ENCODE results near the gene TKT. TPM values are rescaled to one million over a fixed set of nuclear protein-coding genes. Genes with fewer than 3 reads are reported as not detected.
"Not testable (repeated sequence)": the region's sequence is repeated elsewhere in the genome, so short reads cannot be mapped to it uniquely, and the experiment has no call there.

TKT gene
- 102 TPM for polyA plus RNA-seq

- Mint-ChIP-seq H3K27me3 (peaks cover 2% of the 10 kb centered on the region), H3K27ac (peak within 1 kb of the TSS; percentile 84 to 95 (median 87)), H3K4me3 (peak within 1 kb of the TSS; percentile 88 to 97 (median 94)), H3K36me3 (peaks cover 3% of the 10 kb centered on the region), H3K9me3 (no peaks in the 10 kb centered on the region), H3K4me1 (peaks cover 24 to 29% (median 29%) of the 10 kb centered on the region in 3 donors)
Observed at GRCh38 chr3:53255775-53256703, at the start of gene TKT. TSS of gene TKT (minus strand) at chr3:53256022. CDS start at chr3:53255942, 80 bp downstream.

GRCh38 chr3:53303957-53304356 lies 48.1 kb upstream of the TKT start:
- peaks cover 3 to 5% (median 4%) of the 10 kb centered on the region in 3 donors for H3K4me1 Mint-ChIP-seq
- H3K27ac Mint-ChIP-seq = peak overlapping the region in 1 of 3 donors; percentile 41
- peaks cover 4% of the 10 kb centered on the region for H3K36me3 Mint-ChIP-seq
- H3K9me3 Mint-ChIP-seq = no peaks in the 10 kb centered on the region
- no peaks in the 10 kb centered on the region for H3K27me3 Mint-ChIP-seq
- H3K4me3 Mint-ChIP-seq = no peak overlapping the region

- Mint-ChIP-seq H3K27ac (peak overlapping the region in 1 of 3 donors; percentile 41), H3K27me3 (no peaks in the 10 kb centered on the region), H3K4me1 (peaks cover 3 to 5% (median 4%) of the 10 kb centered on the region in 3 donors), H3K4me3 (no peak overlapping the region), H3K9me3 (no peaks in the 10 kb centered on the region), H3K36me3 (peaks cover 4% of the 10 kb centered on the region)
Observed at GRCh38 chr3:53303549-53303948, 47.7 kb upstream of the TKT start.

- Mint-ChIP-seq H3K4me3 (no peak overlapping the region), H3K9me3 (no peaks in the 10 kb centered on the region), H3K36me3 (peaks cover 4% of the 10 kb centered on the region), H3K4me1 (peaks cover 3 to 5% (median 4%) of the 10 kb centered on the region in 3 donors), H3K27ac (no peak overlapping the region), H3K27me3 (no peaks in the 10 kb centered on the region)
Observed at GRCh38 chr3:53300826-53301225, 45.0 kb upstream of the TKT start.

GRCh38 chr3:53299611-53300023 lies 43.8 kb upstream of the TKT start:
- not testable (repeated sequence) for H3K27ac Mint-ChIP-seq, H3K27me3 Mint-ChIP-seq, H3K9me3 Mint-ChIP-seq, H3K36me3 Mint-ChIP-seq, H3K4me3 Mint-ChIP-seq, H3K4me1 Mint-ChIP-seq

- H3K27me3 Mint-ChIP-seq = no peaks in the 10 kb centered on the region
- no peaks in the 10 kb centered on the region for H3K9me3 Mint-ChIP-seq
- H3K27ac Mint-ChIP-seq = peak overlapping the region in 1 of 3 donors; percentile 4
- peaks cover 3 to 5% (median 4%) of the 10 kb centered on the region in 3 donors for H3K4me1 Mint-ChIP-seq
- peaks cover 2% of the 10 kb centered on the region for H3K36me3 Mint-ChIP-seq
- no peak overlapping the region for H3K4me3 Mint-ChIP-seq
Observed at GRCh38 chr3:53295410-53295809, 39.6 kb upstream of the TKT start.

GRCh38 chr3:53293867-53294266 lies 38.0 kb upstream of the TKT start:
- H3K27ac Mint-ChIP-seq = peak overlapping the region in 2 of 3 donors; percentile 26 to 69
- no peak overlapping the region for H3K4me3 Mint-ChIP-seq
- no peaks in the 10 kb centered on the region for H3K27me3 Mint-ChIP-seq

GRCh38 chr3:53288214-53288613 lies 32.4 kb upstream of the TKT start:
- H3K9me3 Mint-ChIP-seq = no peaks in the 10 kb centered on the region
- H3K36me3 Mint-ChIP-seq = peaks cover 6% of the 10 kb centered on the region
- no peaks in the 10 kb centered on the region for H3K4me1 Mint-ChIP-seq
- H3K27me3 Mint-ChIP-seq = no peaks in the 10 kb centered on the region
- H3K27ac Mint-ChIP-seq = no peak overlapping the region
- no peak overlapping the region for H3K4me3 Mint-ChIP-seq

More at GRCh38 chr3:53293867-53294266, 38.0 kb upstream of the TKT start:
- peaks cover 4% of the 10 kb centered on the region for H3K36me3 Mint-ChIP-seq
- H3K9me3 Mint-ChIP-seq = no peaks in the 10 kb centered on the region
- no peaks in the 10 kb centered on the region for H3K4me1 Mint-ChIP-seq

GRCh38 chr3:53287131-53287629 lies 31.4 kb upstream of the TKT start:
- no peaks in the 10 kb centered on the region for H3K9me3 Mint-ChIP-seq
- no peaks in the 10 kb centered on the region for H3K27me3 Mint-ChIP-seq
- no peak overlapping the region for H3K27ac Mint-ChIP-seq
- no peaks in the 10 kb centered on the region for H3K4me1 Mint-ChIP-seq
- H3K4me3 Mint-ChIP-seq = no peak overlapping the region
- peaks cover 6% of the 10 kb centered on the region for H3K36me3 Mint-ChIP-seq

GRCh38 chr3:53286727-53287126 lies 30.9 kb upstream of the TKT start:
- Mint-ChIP-seq H3K27me3 (no peaks in the 10 kb centered on the region), H3K9me3 (no peaks in the 10 kb centered on the region), H3K4me1 (no peaks in the 10 kb centered on the region), H3K4me3 (no peak overlapping the region), H3K27ac (no peak overlapping the region), H3K36me3 (peaks cover 6% of the 10 kb centered on the region)

GRCh38 chr3:53282581-53282980 lies 26.8 kb upstream of the TKT start:
- H3K27ac Mint-ChIP-seq = peak overlapping the region in 1 of 3 donors; percentile 73
- no peak overlapping the region for H3K4me3 Mint-ChIP-seq
- peaks cover 5% of the 10 kb centered on the region for H3K36me3 Mint-ChIP-seq
- no peaks in the 10 kb centered on the region for H3K4me1 Mint-ChIP-seq
- H3K9me3 Mint-ChIP-seq = no peaks in the 10 kb centered on the region
- no peaks in the 10 kb centered on the region for H3K27me3 Mint-ChIP-seq

GRCh38 chr3:53278667-53279066 lies 22.8 kb upstream of the TKT start:
- H3K27me3 Mint-ChIP-seq = no peaks in the 10 kb centered on the region
- H3K4me3 Mint-ChIP-seq = no peak overlapping the region
- peaks cover 3% of the 10 kb centered on the region for H3K36me3 Mint-ChIP-seq
- H3K4me1 Mint-ChIP-seq = no peaks in the 10 kb centered on the region
- no peaks in the 10 kb centered on the region for H3K9me3 Mint-ChIP-seq
- H3K27ac Mint-ChIP-seq = peak overlapping the region in 1 of 3 donors; percentile 69

GRCh38 chr3:53274938-53275605 lies 19.2 kb upstream of the TKT start:
- no peaks in the 10 kb centered on the region for H3K9me3 Mint-ChIP-seq
- H3K27me3 Mint-ChIP-seq = no peaks in the 10 kb centered on the region
- H3K27ac Mint-ChIP-seq = no peak overlapping the region
- no peaks in the 10 kb centered on the region for H3K36me3 Mint-ChIP-seq
- H3K4me1 Mint-ChIP-seq = peaks cover 0 to 2% (median 0%) of the 10 kb centered on the region in 3 donors
- no peak overlapping the region for H3K4me3 Mint-ChIP-seq

GRCh38 chr3:53273146-53273670 lies 17.4 kb upstream of the TKT start:
- Mint-ChIP-seq H3K27me3 (no peaks in the 10 kb centered on the region), H3K9me3 (no peaks in the 10 kb centered on the region), H3K36me3 (no peaks in the 10 kb centered on the region), H3K4me1 (peaks cover 0 to 2% (median 0%) of the 10 kb centered on the region in 3 donors), H3K4me3 (no peak overlapping the region), H3K27ac (no peak overlapping the region)

Measured in IgD-negative memory B cell (primary cell).